ENCODE measurements around the gene DNAJC7. TPM values are rescaled to one million over a fixed set of nuclear protein-coding genes. Genes with fewer than 3 reads are reported as not detected.

The DNAJC7 gene
- total and polyA plus RNA-seq, 9 of the 15 experiments (the other 6 are each of a cell fraction or from before 2014, with no cell fraction given): 85.8 to 262 (median 157) TPM

GRCh38 chr17:42018339-42018738 lies 1.1 kb upstream of the DNAJC7 start (continued):
- TF ChIP-seq MGA (IDR thresholded peaks at IDR 0.05): no peak
- no peak for TF ChIP-seq ZNF175 (CRISPR knock-in tag; IDR thresholded peaks at IDR 0.05; ENCODE audit: low read depth)
- TF ChIP-seq ETV5 (CRISPR knock-in tag; IDR thresholded peaks at IDR 0.05; ENCODE audit: low read depth): no peak
- TF ChIP-seq HMBOX1 (IDR thresholded peaks at IDR 0.05): 0 out of 2 replicates have a peak, but pooled peaks have one; percentile 14
- TF ChIP-seq GTF2E2 (tag; IDR thresholded peaks at IDR 0.05): no peak
- peak; percentile 58; the same call in 1 of the 2 replicates for TF ChIP-seq POLR2AphosphoS5 (IDR thresholded peaks at IDR 0.05; ENCODE audit: control insufficient read depth, insufficient read depth, low read depth, low read length)
- peak; percentile 24; the same call in 1 of the 2 replicates for TF ChIP-seq PKNOX1 (IDR thresholded peaks at IDR 0.05)
- TF ChIP-seq NFRKB (IDR thresholded peaks at IDR 0.05; ENCODE audit: low read depth): no peak
- peak; percentile 97 for TF ChIP-seq ZKSCAN1 (IDR thresholded peaks at IDR 0.05; ENCODE audit: low read depth, low read length)
- TF ChIP-seq NCOA6 (IDR thresholded peaks at IDR 0.05): no peak
- no peak for TF ChIP-seq TFAM (CRISPR knock-in tag; conservative IDR thresholded peaks at IDR 0.05)
- no peak for TF ChIP-seq CEBPG (CRISPR knock-in tag; IDR thresholded peaks at IDR 0.05)
- TF ChIP-seq CEBPG (tag; conservative IDR thresholded peaks at IDR 0.05 in 1 of 2, IDR thresholded peaks at IDR 0.05 in 1 of 2): no peak
- TF ChIP-seq ETS2 (tag; IDR thresholded peaks at IDR 0.05; ENCODE audit: borderline replicate concordance, poor library complexity, severe bottlenecking): no peak
- no peak for TF ChIP-seq EWSR1 (IDR thresholded peaks at IDR 0.05; ENCODE audit: borderline replicate concordance, low read depth, partially characterized antibody)
- no peak for TF ChIP-seq JUNB (CRISPR knock-in tag; conservative IDR thresholded peaks at IDR 0.05)
